NCI-H1694 treated with DMSO at 0.1 percent for 48 hours (cell line): ENCODE measurements around the gene COPS6.
A peak's percentile ranks its signal among the peaks of the same experiment; 100 is the strongest.

Experiments
- DNase-seq: peaks from one replicate; lab custom pipeline; 2025; lab: John Stamatoyannopoulos, UW

Gene COPS6

GRCh38 chr7:100102950-100103840 lies 14.4 kb downstream of the COPS6 start:
- no peak for DNase-seq

DNA sequence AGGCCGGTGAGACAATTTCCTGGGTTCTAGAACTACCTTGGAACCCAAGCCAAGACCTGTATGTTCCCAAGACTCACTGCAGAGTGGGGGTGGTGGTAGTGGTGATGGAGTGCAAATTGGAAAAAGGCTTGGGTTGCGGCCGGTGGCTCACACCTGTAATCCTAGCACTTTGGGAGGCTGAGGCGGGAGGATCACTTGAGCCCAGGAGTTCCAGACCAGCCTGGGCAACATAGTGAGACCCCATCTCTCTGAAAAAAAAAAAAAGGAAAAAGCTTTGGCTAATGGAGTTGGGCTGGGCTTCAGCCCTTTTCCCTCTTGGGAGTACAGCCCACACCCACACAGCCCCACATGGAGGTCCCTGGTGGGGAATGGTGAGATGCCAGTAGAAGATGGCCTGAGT lies 16.8 kb downstream of the COPS6 start:
- DNase-seq, result no peak

- no peak for DNase-seq
Observed at GRCh38 chr7:100106633-100107032, 17.9 kb downstream of the COPS6 start.

DNA sequence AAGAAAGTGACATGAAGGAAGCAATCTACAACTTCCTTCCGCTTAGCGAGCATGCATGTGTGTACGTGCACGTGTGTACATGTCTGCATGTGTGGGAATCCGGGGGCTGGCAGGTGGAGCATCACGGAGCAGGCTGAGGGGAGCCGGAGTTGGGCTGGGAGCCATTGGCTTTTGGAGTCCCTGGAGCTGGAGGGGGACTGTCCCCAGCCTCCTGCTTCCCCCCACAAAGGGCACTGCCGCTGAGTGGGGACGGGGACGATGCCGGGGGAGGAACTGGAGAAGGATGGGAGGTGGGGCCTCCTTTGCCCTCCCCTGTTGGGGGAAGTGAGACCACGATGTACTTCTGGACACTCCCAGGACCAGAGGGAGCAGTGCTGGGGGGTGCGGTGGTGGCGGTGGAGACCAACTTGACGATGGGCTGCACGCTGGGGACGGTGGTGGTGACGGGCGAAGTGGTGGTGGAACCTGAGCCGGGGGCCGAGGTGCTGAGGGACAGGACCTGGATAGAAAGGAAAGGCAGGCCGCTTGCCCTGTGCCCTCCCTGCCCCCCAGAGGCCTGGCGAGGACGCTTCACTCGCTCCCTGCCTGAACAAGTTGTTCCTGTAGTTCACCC lies 18.5 kb downstream of the COPS6 start:
- DNase-seq, result no peak

- no peak for DNase-seq
Observed at GRCh38 chr7:100107890-100108289, 19.1 kb downstream of the COPS6 start.

DNA sequence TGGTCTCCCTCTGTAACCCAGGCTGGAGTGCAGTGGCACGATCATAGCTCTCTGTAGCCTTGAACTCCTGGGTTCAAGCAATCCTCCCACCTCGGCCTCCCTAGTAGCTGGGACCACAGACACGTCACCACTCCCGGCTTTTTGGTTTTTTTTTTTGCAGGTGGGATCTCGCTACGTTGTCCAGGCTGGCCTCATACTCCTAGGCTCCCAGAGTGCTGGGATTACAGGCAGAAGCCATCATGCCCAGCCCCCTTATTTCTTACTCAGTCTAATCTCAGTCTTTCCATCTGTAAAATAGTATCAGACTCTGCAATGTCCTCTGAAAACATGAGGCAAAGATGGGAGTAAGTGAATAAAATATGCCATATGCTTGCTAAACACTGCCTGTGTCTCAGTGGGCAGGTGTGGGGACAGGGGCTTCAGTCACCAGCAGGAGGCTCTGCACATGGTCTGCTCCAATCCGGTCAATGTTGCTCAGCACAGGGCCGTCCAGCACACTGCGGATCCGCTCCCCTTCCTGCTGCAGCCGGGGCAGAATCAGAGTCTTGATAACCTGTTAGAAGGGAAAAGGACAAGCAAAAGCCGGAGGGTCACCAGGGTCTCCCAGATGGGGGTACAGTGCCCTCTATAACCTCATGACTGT lies 20.9 kb downstream of the COPS6 start:
- DNase-seq, result no peak

- no peak for DNase-seq
Observed at GRCh38 chr7:100111156-100111555, 22.4 kb downstream of the COPS6 start.

- DNase-seq, result no peak
Observed at GRCh38 chr7:100111914-100112313, 23.1 kb downstream of the COPS6 start.

GRCh38 chr7:100115026-100115425 lies 26.3 kb downstream of the COPS6 start:
- DNase-seq, result no peak

GRCh38 chr7:100118388-100119071 lies 29.8 kb downstream of the COPS6 start:
- DNase-seq, result no peak

- peak; percentile 95 for DNase-seq
Observed at GRCh38 chr7:100119072-100119969, 30.6 kb downstream of the COPS6 start, which contains the start of the genes CNPY4 and TAF6. CNPY4 (plus strand) TSS chr7:100119634; CDS start chr7:100119745, 111 bp downstream. TAF6 (minus strand) TSS chr7:100119358; CDS start chr7:100114209, 5,149 bp downstream.

DNA sequence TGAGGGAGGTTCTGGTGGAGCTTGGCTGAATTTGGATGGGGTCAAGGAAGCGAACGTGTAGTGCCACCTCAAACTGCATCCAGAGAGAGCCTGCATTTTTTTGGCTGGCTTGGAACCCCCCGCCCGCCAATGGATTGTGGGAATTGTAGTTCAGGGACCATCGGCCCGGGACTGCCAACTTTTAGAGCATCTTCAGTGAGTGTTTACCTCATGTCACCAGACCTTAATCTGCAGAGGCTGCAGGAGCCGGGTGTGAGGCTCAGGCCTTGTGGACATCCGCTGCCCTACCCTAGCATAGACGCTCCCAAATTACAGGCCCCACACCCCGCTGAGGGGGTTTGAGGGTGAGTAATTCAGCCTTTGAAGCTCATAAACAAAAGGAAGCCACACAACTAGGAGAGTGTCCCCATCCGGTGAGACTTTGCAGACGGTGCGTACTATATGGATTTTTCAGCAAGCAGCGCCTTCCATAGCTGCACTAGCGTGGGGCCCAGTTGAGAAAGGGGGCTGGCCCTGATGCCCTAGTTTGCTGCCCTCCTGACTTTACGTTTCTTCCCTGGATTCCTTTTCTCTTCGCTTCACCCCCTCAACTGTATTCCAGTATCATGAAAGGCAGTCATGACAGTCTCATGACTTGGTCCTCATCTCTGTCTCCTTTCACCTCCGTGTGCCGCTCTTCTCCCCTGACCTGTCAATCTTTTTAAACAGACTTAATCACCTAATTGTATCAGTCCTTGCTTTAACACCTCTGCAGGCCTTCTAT lies 31.4 kb downstream of the COPS6 start:
- peak; percentile 61 for DNase-seq

DNA sequence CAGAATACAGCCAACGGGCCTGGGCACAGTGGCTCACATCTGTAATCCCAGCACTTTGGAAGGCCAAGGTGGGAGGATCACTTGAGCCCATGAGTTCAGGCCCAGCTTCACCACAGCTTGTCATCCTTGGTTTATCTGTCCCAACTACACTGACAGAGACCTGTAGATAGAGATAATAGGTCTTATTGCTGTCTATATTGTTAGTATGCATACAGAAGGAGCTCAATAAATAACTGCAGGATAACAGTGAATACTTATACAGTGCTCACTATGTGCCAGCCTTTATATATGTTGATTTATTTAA lies 31.9 kb downstream of the COPS6 start:
- DNase-seq, result no peak

- no peak for DNase-seq
Observed at GRCh38 chr7:100122067-100122466, 33.3 kb downstream of the COPS6 start.

DNA sequence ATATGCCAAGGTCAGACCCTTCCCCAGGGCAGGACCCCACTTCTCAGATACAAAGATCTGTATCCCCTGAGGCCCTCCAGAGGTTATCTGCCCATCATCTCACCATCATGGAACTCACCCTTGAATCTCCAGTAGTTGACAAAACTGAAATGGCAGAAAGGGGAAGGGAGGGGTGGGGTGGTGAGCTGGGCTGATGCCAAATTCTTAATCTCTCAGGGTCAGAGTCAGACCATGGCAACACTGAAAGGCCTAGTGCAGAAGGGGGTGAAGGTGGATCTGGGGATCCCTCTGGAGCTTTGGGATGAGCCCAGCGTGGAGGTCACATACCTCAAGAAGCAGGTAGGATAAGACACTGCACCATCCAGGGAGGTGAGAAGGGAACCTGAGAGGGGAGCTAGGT lies 33.8 kb downstream of the COPS6 start:
- no peak for DNase-seq

- no peak for DNase-seq
Observed at GRCh38 chr7:100124301-100125230, 35.8 kb downstream of the COPS6 start.

- no peak for DNase-seq
Observed at GRCh38 chr7:100126239-100126930, 37.6 kb downstream of the COPS6 start.

DNA sequence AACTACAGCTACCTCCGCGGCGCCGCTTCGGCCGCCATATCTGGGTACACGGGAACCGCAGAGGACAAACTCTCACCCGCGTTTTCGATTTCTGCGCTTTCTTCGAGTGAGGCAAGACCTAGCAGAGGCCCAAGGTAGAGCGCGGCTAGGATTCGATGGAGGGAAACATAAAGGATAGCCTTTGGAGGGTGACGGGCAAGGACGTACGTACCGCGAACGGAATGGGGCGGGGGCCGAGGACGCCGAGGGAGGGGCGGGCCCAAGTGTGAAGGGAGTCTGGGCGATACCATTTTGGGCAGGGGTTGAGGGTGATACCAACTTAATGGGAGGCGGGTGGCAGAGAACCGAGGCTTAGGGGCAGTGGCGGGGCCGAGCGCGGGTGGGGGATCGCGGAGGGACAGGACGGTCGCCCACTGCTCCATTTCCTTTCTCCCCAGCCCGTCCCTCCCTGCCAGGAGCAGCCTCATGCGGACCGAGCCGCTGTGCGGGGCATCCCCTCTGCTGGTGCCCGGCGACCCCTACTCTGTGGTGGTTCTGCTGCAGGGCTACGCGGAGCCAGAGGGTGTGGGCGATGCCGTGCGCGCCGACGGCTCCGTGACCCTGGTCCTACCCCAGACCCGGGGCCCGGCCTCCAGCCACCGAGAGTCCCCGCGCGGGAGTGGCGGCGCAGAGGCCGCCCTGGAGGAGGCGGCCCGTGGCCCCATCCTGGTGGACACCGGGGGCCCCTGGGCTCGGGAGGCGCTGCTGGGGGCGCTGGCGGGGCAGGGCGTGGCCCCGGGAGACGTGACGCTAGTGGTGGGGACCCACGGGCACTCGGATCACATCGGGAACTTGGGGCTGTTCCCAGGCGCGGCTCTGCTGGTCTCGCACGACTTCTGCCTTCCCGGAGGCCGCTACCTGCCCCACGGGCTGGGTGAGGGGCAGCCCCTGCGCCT lies 38.4 kb downstream of the COPS6 start, which contains the start of gene MBLAC1:
TSS of gene MBLAC1 (plus strand) at position 37 of the 935 bp plus-strand sequence. CDS start at position 466, 429 bp downstream.
- peak; percentile 94 for DNase-seq
